ENCODE measurements around the gene GATA5. TPM values are rescaled to one million over a fixed set of nuclear protein-coding genes. Genes with fewer than 3 reads are reported as not detected.

GATA5 gene
- total RNA-seq, 1 donor from 2014 or later = not detected

- Mint-ChIP-seq H3K36me3 (ENCODE audit: low read depth) (no peaks in the 10 kb centered on the region), H3K4me1 (ENCODE audit: low read depth) (no peaks in the 10 kb centered on the region), H3K27ac (ENCODE audit: unreplicated experiment) (no peak overlapping the region), H3K9me3 (ENCODE audit: low read depth) (peaks cover 2% of the 10 kb centered on the region), H3K4me3 (ENCODE audit: unreplicated experiment) (no peak overlapping the region), H3K27me3 (ENCODE audit: low read depth) (peaks cover 11% of the 10 kb centered on the region)
- no peak for TF ChIP-seq CTCF (IDR thresholded peaks at IDR 0.05)
- no peak for DNase-seq (ENCODE audit: low spot score)
These were observed 32.9 kb upstream of the GATA5 start for GRCh38 chr20:62508641-62509051.

GRCh38 chr20:62507991-62508640, 32.3 kb upstream of the GATA5 start:
- no peak for DNase-seq (ENCODE audit: low spot score)
- no peaks in the 10 kb centered on the region for H3K36me3 Mint-ChIP-seq (ENCODE audit: low read depth)
- peaks cover 11% of the 10 kb centered on the region for H3K27me3 Mint-ChIP-seq (ENCODE audit: low read depth)
- TF ChIP-seq CTCF (IDR thresholded peaks at IDR 0.05) = no peak
- no peaks in the 10 kb centered on the region for H3K4me1 Mint-ChIP-seq (ENCODE audit: low read depth)
- no peak overlapping the region for H3K4me3 Mint-ChIP-seq (ENCODE audit: unreplicated experiment)
- H3K9me3 Mint-ChIP-seq (ENCODE audit: low read depth) = peaks cover 2% of the 10 kb centered on the region
- no peak overlapping the region for H3K27ac Mint-ChIP-seq (ENCODE audit: unreplicated experiment)

GRCh38 chr20:62507323-62507722, 31.5 kb upstream of the GATA5 start:
- H3K36me3 Mint-ChIP-seq (ENCODE audit: low read depth) = no peaks in the 10 kb centered on the region
- H3K4me3 Mint-ChIP-seq (ENCODE audit: unreplicated experiment) = no peak overlapping the region
- no peak for DNase-seq (ENCODE audit: low spot score)
- H3K27me3 Mint-ChIP-seq (ENCODE audit: low read depth) = peaks cover 6% of the 10 kb centered on the region
- H3K27ac Mint-ChIP-seq (ENCODE audit: unreplicated experiment) = no peak overlapping the region
- peaks cover 2% of the 10 kb centered on the region for H3K9me3 Mint-ChIP-seq (ENCODE audit: low read depth)
- TF ChIP-seq CTCF (IDR thresholded peaks at IDR 0.05) = no peak
- no peaks in the 10 kb centered on the region for H3K4me1 Mint-ChIP-seq (ENCODE audit: low read depth)

- Mint-ChIP-seq H3K4me3 (ENCODE audit: unreplicated experiment) (no peak overlapping the region), H3K9me3 (ENCODE audit: low read depth) (peaks cover 2% of the 10 kb centered on the region), H3K4me1 (ENCODE audit: low read depth) (no peaks in the 10 kb centered on the region), H3K27me3 (ENCODE audit: low read depth) (peaks cover 6% of the 10 kb centered on the region), H3K36me3 (ENCODE audit: low read depth) (no peaks in the 10 kb centered on the region), H3K27ac (ENCODE audit: unreplicated experiment) (no peak overlapping the region)
- no peak for TF ChIP-seq CTCF (IDR thresholded peaks at IDR 0.05)
- no peak for DNase-seq (ENCODE audit: low spot score)
These were observed 31.0 kb upstream of the GATA5 start for GRCh38 chr20:62506791-62507190.

GRCh38 chr20:62506087-62506486, 30.3 kb upstream of the GATA5 start:
- TF ChIP-seq CTCF (IDR thresholded peaks at IDR 0.05) = no peak
- Mint-ChIP-seq H3K36me3 (ENCODE audit: low read depth) (no peaks in the 10 kb centered on the region), H3K9me3 (ENCODE audit: low read depth) (peaks cover 2% of the 10 kb centered on the region), H3K4me1 (ENCODE audit: low read depth) (no peaks in the 10 kb centered on the region), H3K27ac (ENCODE audit: unreplicated experiment) (no peak overlapping the region), H3K4me3 (ENCODE audit: unreplicated experiment) (no peak overlapping the region), H3K27me3 (ENCODE audit: low read depth) (peaks cover 4% of the 10 kb centered on the region)
- no peak for DNase-seq (ENCODE audit: low spot score)
